ENCODE measurements around the gene ARIH2.
A peak's percentile ranks its signal among the peaks of the same experiment; 100 is the strongest.
"Not testable (repeated sequence)": the region's sequence is repeated elsewhere in the genome, so short reads cannot be mapped to it uniquely, and the experiment has no call there.

Gene ARIH2

GRCh38 chr3:48918388-48919214 lies at the start of gene ARIH2:
Gene ARIH2 (plus strand): TSS chr3:48918842. CDS start chr3:48927559, 8,717 bp downstream.
- Histone ChIP-seq H3K4me3 (peak within 1 kb of the TSS; percentile 73 to 98 (median 90)), H3K27ac (peak within 1 kb of the TSS; percentile 92 to 99 (median 97))

DNA sequence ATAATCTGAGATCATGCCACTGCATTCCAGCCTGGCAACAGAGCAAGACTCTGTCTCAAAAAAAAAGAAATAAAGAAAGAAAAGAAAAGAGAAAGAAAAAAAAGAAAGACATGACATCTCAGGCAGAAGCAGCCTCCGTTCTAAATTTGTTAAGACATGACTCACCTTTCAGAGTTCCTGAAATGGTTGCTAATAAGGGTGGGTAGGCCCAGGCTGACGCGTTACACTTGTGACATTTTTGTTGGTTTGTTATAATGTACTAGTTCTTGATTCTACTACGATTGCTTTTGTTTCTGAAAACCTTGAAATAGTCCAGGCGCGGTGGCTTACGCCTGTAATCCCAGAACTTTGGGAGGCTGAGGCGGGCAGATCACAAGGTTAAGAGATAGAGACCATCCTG lies 41.0 kb upstream of the ARIH2 start:
- H3K4me3 ChIP-seq = no peak overlapping the region

GRCh38 chr3:48879307-48879993 lies 39.2 kb upstream of the ARIH2 start:
- Histone ChIP-seq H3K4me3 (no peak overlapping the region), H3K27ac (no peak overlapping the region)

More for the DNA sequence above, 41.0 kb upstream of the ARIH2 start:
- no peak overlapping the region for H3K27ac ChIP-seq

- H3K4me3 ChIP-seq = no peak overlapping the region
- no peak overlapping the region for H3K27ac ChIP-seq
These were observed 38.7 kb upstream of the ARIH2 start for GRCh38 chr3:48879994-48880377.

- H3K27ac ChIP-seq = no peak overlapping the region
- H3K4me3 ChIP-seq = no peak overlapping the region
These were observed 37.6 kb upstream of the ARIH2 start for GRCh38 chr3:48881006-48881405.

GRCh38 chr3:48881652-48882114 lies 37.0 kb upstream of the ARIH2 start:
- Histone ChIP-seq H3K4me3 (no peak overlapping the region), H3K27ac (no peak overlapping the region)

GRCh38 chr3:48885753-48886152 lies 32.9 kb upstream of the ARIH2 start:
- Histone ChIP-seq H3K4me3 (no peak overlapping the region), H3K27ac (no peak overlapping the region)

DNA sequence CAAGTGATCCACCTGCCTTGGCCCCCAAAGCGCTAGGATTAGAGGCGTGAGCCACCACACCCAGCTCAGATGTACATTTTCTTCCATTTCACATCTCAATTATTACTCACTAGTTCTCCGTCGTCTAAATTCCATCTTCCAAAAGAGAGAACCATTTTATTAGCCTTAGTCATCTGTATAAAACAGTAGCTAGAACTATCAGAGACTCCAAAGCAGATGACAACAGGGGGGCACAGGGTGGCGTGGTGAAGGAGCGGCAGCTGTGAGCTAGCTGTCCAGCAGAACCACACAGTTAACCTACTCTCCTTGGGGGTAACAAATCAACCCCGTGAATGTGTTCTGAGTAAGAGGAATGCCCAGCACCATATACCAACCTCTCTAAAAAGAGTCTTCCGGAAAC lies 27.0 kb upstream of the ARIH2 start:
- Histone ChIP-seq H3K4me3 (no peak overlapping the region), H3K27ac (no peak overlapping the region)

DNA sequence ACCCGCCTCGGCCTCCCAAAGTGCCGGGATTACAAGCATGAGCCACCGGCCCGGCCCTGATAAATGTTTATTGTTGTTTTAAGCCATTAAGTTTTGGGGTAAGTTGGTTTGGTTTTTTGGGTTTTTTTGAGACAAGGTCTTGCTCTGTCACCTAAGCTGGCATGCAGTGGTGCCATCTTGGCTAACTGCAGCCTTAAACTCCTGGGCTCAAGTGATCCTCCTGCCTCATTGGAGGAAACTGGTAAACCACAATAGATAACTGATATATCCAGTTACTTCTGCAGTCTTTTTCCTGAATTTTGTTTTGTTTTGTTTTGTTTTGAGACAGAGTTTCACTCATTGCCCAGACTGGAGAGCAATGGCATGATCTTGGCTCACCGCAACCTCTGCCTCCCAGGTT lies 24.1 kb upstream of the ARIH2 start:
- Histone ChIP-seq H3K4me3 (no peak overlapping the region), H3K27ac (no peak overlapping the region)

DNA sequence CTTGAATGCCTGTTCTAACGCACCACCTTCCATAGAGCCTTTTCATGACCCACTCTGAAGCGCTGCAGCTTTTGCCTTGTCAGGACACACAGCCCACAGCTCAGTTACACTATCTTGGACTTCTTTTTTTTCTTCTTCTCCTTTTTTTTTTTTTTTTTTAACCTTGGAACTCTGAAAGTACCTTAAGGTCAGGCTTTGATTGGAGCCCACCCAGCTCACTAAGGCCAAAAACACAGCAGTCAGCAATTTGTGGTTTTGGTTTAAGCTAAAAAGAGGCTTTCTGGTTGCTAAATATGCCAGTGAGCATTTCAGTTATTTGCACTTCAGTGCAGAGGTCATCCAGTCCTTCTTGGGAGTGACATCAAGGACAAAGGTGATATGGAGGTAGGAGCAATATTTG lies 21.7 kb upstream of the ARIH2 start:
- Histone ChIP-seq H3K27ac (peak overlapping the region in 1 of 21 experiments; percentile 82), H3K4me3 (no peak overlapping the region)

DNA sequence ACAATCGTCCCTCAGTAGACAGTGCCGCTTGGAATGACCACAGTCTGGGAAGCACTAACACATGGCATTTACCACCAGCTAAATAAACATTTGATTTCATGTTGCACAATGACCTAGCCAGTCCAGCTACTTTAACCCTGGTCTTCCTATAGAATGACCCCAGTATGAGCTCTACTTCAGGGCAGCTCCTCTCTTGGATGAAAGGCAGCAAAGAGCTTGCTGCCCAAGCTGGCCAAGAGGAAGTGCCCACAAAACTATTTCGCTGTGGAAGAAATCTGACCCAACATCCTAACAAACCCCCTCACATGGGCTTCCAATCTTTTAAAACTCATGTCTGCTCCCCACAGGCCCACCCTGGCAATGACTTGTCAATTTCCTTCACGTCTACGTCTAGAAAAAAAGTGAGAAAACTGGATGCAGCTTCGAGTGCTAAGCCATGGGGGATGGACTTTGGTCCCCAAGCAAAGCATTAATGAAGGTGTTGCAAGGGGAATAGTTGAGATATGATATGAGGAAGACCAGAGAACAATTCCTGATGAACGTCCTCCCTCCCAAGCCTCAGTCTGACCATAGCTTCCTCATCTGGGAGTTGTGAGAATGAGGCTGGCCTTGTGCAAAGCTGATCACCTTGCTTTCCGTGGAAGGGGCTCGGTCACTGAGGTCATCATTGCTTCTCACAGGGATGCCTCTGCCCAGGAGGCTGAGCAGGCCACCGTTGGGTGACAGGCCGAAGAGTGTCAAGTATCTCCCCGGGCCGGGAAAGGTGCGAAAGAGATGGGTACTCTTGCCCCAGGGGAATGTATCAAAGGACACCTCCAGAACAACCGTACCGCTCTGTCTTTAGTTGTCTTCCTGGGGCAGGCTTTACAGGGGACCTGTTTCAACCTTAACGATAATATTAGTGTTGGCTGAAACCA lies 20.9 kb upstream of the ARIH2 start:
- H3K27ac ChIP-seq = peak overlapping the region in 20 of 21 experiments; percentile 58 to 86 (median 79)
- H3K4me3 ChIP-seq = peak overlapping the region; percentile 53 to 72 (median 63)

DNA sequence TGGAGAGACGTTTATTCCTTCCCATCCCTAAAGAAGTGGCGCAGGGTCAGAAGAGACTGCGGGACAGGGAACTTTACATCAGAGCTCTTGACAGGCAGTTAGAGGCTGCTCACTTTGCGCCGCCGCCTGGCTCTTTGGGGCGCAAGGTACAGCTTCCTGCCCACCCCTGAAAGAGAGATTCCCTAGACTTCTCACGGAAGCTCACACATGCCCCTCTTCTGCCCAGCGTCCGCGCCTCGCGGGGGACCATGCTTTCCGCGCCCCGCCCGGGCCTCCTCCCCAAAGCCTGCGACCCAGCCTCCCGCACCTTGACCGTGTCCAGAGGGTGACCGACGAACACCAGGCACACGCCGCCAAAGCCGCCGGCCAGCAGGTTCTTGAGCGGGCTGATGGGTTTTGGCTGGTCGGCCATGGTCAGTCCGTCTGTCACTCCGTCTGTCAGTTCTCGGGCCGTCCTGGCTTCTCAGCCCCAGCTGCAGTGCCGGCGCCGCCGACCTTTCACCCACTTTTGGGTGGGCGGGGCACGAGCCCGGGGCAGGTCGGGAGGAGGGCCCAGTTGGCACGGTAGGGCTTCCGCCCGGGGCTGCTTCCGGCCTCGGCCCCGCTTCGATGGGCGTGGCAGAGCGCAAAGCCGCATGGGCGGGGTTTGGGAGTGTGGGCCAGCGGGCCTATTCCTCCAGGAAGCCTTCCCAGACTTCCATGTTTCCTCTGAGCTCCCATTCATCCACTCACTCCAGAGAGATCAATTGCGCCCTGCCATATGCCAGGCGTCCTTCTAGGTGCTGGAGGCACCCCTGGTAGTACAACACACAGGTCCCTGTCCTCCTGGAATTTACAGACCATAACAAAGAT lies 20.0 kb upstream of the ARIH2 start, which contains the start of gene SLC25A20:
Gene SLC25A20, minus strand, starts transcription at position 500 of the 852 bp plus-strand sequence. Its CDS starts 88 bp downstream, at position 412.
- H3K4me3 ChIP-seq = peak within 1 kb of the TSS; percentile 53 to 72 (median 63)
- H3K27ac ChIP-seq = peak within 1 kb of the TSS in 20 of 21 experiments; percentile 58 to 86 (median 79)

GRCh38 chr3:48899273-48899672 lies 19.4 kb upstream of the ARIH2 start:
- peak overlapping the region in 6 of 7 experiments; percentile 57 to 72 (median 65) for H3K4me3 ChIP-seq
- H3K27ac ChIP-seq = peak overlapping the region in 17 of 21 experiments; percentile 58 to 86 (median 80)

DNA sequence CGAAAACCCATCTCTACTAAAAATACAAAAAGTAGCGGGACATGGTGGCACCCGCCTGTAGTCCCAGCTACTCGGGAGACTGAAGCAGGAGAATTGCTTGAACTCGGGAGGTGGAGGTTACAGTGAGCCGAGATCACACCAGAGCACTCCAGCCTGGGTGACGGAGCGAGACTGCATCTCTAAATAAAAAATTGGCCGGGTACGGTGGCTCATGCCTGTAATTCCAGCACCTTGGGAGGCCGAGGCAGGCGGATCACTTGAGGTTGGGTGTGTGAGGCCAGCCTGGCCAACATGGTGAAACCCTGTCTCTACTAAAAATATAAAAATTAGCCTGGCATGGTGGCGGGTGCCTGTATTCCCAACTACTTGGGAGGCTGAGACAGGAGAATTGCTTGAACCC lies 11.6 kb upstream of the ARIH2 start:
- H3K27ac ChIP-seq, H3K4me3 ChIP-seq: not testable (repeated sequence)

DNA sequence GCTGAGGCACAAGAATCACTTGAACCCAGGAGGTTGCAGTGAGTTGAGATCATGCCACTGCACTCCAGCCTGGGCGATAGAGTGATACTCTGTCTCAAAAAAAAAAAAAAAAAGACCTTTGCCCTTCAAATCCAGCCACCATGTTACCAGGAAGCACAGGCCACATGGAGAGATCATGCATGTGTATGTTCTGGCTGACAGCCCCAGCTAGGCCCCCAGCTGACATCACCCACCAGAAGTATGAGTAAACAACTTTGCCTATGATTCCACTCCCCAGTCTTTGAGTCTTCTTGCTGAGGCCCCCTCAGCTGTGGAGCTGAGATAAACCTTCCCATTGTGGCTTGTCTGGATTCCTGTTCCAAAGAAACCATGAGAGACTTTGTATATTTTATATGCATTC lies 3.3 kb upstream of the ARIH2 start:
- Histone ChIP-seq H3K4me3 (no peak overlapping the region), H3K27ac (no peak overlapping the region)

DNA sequence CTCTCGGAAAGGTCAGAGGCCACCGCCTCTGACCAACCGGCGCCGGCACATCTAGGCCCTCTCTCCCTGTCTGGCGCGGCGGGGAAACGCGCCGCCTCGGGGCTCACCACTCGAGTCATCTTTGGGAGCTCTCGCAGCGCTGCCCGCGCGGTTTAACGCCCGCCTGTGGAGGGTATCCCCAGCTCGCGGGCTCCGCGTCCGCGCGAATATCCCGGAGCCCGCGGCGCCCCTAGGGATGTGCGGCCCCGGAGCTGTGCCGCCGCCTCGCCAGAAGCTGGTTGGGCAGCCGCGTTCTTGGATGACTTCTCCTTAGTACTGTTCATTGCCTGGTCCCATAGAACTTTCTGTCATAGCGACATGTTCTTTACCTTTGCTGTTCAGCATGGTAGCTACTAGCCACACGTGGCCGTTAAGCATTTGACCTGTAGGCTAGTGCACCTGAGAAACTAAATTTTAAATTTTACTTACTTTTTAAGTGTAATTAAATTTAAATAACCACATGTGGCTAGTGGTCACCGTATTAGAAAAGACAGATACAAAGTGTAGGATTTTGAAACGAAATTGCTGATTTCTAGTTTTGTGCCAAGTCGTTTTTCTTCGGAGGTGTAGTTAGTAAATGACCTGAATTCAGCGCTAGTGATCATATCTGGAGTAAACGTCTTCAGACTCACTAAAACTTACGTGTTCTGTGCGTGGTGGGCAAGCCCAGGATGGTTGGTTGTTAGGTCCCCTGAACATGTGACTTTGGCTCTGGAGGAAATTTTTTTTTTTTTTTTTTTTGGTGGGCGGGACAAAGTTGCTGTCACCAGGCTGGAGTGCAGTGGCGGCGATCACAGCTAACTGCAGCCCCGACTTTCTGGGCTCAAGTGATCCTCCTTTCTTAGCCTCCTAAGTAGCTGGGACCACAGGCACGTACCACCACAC lies 835 bp downstream of the ARIH2 start:
- Histone ChIP-seq H3K4me3 (peak overlapping the region; percentile 73 to 98 (median 90)), H3K27ac (peak overlapping the region; percentile 92 to 99 (median 97))
